ENCODE results near the gene LMCD1. TPM values are rescaled to one million over a fixed set of nuclear protein-coding genes. Genes with fewer than 3 reads are reported as not detected.

LMCD1 gene
- total RNA-seq = 10 to 100 TPM; 14.4 to 32.0 (median 17.4) TPM
- 10 to 100 TPM; 14.0 to 39.4 TPM for polyA plus RNA-seq

DNA sequence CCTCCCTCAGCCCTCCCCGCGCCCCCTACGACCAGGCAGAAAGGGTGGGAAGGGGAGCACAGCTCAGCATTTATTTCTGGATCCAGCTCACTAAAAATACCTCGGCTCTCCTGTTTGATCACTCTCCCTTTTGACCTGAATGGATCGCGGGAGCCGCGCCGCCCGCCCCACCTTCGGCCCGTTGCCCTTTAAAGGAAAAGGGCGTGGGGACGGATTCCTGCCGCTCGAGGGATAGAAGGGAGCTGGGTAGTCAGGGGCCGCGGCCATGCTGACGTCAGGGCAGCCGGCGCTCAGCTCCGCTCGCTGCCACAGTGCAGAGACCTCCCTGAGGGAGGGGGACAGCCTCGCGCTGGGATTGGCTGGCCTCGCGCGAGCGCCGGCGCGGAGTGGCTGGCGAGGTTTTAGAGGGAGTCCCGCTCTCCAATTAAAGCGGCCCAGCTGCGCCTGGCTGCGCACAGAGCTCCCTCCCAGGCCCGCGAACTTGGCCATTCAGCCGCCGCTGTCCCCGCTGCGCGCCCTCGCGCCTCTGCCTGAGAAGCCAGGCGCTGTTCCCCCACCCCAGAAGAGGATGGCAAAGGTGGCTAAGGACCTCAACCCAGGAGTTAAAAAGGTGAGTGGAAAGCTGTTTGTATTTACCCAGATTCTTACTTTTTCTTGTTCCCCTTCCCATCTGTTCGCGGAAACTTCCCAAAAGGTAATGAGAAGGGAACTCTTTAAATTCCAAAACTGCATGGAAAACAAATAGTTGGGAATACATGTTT lies at the start of gene LMCD1:
Gene LMCD1, plus strand, starts transcription at position 453 of the 761 bp plus-strand sequence. Its CDS starts 116 bp downstream, at position 569.
- DNase-seq (peak; percentile 95 to 97 (median 96)), FAIRE-seq (peak; percentile 57), ATAC-seq (peak; percentile 90 to 95 (median 94))
- Histone ChIP-seq H3K36me3 (no peaks in the 10 kb centered on the region), H3K27me3 (no peaks in the 10 kb centered on the region), H3K4me3 (peak within 1 kb of the TSS; percentile 28 to 52 (median 44)), H3K27ac (peak within 1 kb of the TSS; percentile 75 to 96 (median 90)), H3K4me1 (peaks cover 0 to 59% (median 14%) of the 10 kb centered on the region in 3 donors), H3K9me3 (no peaks in the 10 kb centered on the region)
- intact Hi-C loops (cut with DNase I) = loop anchor here in 1 of 3 donors (10.0 kb wide), 1 partner anchor 57 kb away; no protein-coding TSS in a partner anchor
- TF ChIP-seq, protein P1, sequence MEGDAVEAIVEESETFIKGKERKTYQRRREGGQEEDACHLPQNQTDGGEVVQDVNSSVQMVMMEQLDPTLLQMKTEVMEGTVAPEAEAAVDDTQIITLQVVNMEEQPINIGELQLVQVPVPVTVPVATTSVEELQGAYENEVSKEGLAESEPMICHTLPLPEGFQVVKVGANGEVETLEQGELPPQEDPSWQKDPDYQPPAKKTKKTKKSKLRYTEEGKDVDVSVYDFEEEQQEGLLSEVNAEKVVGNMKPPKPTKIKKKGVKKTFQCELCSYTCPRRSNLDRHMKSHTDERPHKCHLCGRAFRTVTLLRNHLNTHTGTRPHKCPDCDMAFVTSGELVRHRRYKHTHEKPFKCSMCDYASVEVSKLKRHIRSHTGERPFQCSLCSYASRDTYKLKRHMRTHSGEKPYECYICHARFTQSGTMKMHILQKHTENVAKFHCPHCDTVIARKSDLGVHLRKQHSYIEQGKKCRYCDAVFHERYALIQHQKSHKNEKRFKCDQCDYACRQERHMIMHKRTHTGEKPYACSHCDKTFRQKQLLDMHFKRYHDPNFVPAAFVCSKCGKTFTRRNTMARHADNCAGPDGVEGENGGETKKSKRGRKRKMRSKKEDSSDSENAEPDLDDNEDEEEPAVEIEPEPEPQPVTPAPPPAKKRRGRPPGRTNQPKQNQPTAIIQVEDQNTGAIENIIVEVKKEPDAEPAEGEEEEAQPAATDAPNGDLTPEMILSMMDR (IDR thresholded peaks at IDR 0.05) = peak in 1 of 4 donors; percentile 18
- WGBS, 2 donors = 0 to 1% methylated on average over 48 to 49 of the region's 49 CpGs

DNA sequence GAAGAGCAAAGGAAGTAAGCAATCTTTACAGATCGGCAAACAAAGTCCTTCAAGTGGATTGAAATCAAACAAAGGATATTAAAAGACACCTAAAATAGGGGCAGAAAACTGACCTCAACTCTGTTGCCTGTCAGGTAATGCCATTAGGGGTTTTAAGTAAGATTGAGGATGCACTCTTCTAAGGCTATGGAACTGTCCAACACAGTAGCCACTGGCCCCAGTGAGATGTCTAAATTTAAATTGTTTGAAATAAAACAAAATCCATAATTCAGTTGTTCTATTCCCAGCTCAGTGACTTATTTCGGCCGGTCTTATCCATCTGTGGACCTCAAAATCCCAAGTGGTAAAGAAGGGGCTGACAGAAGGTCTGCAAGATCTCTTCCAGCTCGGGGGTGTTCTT lies 49.5 kb upstream of the LMCD1 start:
- DNase-seq (no peak), ATAC-seq (no peak), FAIRE-seq (no peak)
- Histone ChIP-seq H3K36me3 (no peaks in the 10 kb centered on the region), H3K27ac (no peak overlapping the region), H3K4me1 (no peaks in the 10 kb centered on the region), H3K4me3 (no peak overlapping the region), H3K9me3 (no peaks in the 10 kb centered on the region), H3K27me3 (no peaks in the 10 kb centered on the region)
- intact Hi-C loops (cut with DNase I) = no loop called here
- 79% methylated on average over 4 of the region's 4 CpGs for WGBS, 2 donors
- TF ChIP-seq, protein P1 (IDR thresholded peaks at IDR 0.05) = no peak

DNA sequence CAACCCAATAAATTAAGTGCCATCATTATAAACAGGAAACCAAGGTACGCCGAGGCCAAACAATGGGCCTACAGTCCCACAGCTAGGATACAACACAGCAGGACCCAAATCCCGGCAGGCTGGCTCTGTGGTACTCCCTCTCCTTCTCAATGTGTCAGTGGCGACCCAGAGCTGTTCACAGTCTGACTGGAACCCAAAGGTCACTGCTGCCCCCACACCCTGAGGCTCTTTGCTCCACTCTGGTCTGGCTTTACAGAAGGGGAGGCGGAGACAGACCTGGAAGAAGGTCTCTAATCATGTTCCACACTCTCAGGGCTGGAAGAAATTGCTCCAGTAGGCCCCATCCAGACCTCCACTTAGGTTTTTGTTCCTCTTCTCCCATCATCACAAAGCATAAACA lies 48.5 kb upstream of the LMCD1 start:
- no peak overlapping the region for H3K27ac ChIP-seq
- no peak for DNase-seq
- H3K4me3 ChIP-seq = no peak overlapping the region
- intact Hi-C loops (cut with DNase I) = no loop called here
- 90 to 91% methylated on average over 5 of the region's 5 CpGs for WGBS, 2 donors
- no peaks in the 10 kb centered on the region for H3K27me3 ChIP-seq
- FAIRE-seq = no peak
- H3K36me3 ChIP-seq = no peaks in the 10 kb centered on the region
- no peak for ATAC-seq
- TF ChIP-seq, protein P1 (IDR thresholded peaks at IDR 0.05) = no peak
- no peaks in the 10 kb centered on the region for H3K4me1 ChIP-seq
- H3K9me3 ChIP-seq = no peaks in the 10 kb centered on the region

DNA sequence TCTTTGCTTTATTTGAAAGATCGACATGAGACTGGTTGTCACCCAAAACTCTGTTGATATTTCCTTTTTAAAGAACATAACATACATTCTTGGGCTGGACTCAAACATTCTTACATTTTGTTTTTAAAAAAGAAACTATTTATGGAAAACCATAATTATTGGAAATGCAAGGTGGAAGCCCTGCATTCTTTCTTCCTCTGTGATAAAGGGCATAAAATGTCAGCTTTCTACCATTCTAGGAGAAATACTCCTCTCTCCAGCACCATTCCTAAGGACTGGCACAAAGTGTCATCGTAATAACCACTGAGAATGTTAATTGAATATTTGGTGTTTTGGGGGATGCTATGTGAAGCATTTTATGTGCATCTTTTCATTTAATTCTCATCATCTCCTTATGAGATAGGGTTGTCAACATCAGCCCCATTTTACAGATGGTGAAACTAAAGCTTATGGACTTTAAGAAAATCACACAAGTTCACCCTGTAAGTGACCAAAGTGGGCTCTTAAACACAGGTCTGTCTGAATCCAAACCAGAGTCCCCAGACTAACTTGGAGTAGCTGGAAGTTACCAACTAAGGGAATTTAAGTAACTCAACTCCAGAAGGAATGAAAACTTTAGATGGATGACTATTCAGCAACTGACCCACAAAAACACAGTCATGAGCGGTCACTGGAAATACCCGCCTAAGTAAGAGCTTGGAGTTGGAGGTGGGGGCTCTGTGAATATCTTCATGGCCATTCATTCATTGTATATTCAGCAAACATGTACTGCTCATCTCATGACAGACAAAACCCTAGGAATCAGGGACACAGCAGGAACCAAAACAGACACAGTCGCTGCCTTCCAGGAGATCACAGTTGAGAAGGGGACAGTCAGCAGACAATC lies 45.9 kb upstream of the LMCD1 start:
- intact Hi-C loops (cut with DNase I) = no loop called here
- Histone ChIP-seq H3K36me3 (no peaks in the 10 kb centered on the region), H3K4me3 (no peak overlapping the region), H3K4me1 (no peaks in the 10 kb centered on the region), H3K27ac (no peak overlapping the region), H3K9me3 (no peaks in the 10 kb centered on the region), H3K27me3 (no peaks in the 10 kb centered on the region)
- FAIRE-seq = no peak
- DNase-seq = no peak
- TF ChIP-seq, protein P1 (IDR thresholded peaks at IDR 0.05) = no peak
- 85 to 87% methylated on average over 5 of the region's 5 CpGs for WGBS, 2 donors
- ATAC-seq = no peak

Data from pancreas (tissue), 10 donors.